Keratinocyte (primary cell): ENCODE measurements around the gene MAP4K2. TPM values are rescaled to one million over a fixed set of nuclear protein-coding genes. Genes with fewer than 3 reads are reported as not detected.

Source experiments
- DNase-seq: peaks from one replicate; pipeline ENCODE4 v3.0.0-alpha.2; 2011; ENCODE audit warnings: low read depth, missing footprints, low spot score
- FAIRE-seq: peaks from 2 replicates; lab custom pipeline; 2011; peaks lifted over from hg19 to GRCh38; lab: Jason Lieb, UNC
- H2AFZ ChIP-seq: 2 replicates; pipeline ENCODE4 v1.6.0; 2012; ENCODE audit warnings: low read length, control low read depth, inconsistent platforms; ENCODE audit not compliant: control insufficient read depth
- H3K27ac ChIP-seq: 2 replicates; pipeline ENCODE4 v1.5.1; 2011; ENCODE audit warnings: low read length; ENCODE audit not compliant: control insufficient read depth, insufficient read depth
- H3K27me3 ChIP-seq: 3 replicates; pipeline ENCODE4 v1.6.0; 2011; ENCODE audit warnings: low read length; ENCODE audit not compliant: control insufficient read depth, insufficient read depth; ENCODE audit errors: extremely low read depth
- H3K36me3 ChIP-seq, 2 experiments: 2 replicates in 1 of 2; 3 replicates in 1 of 2; pipeline ENCODE4 v1.5.1; 2011; ENCODE audit warnings: low read length in 2 of 2, mild to moderate bottlenecking in 1 of 2; ENCODE audit not compliant: control insufficient read depth in 2 of 2, insufficient read depth in 2 of 2; ENCODE audit errors: extremely low read depth in 1 of 2
- H3K4me1 ChIP-seq: 3 replicates; pipeline ENCODE4 v1.5.1; 2011; ENCODE audit warnings: low read length; ENCODE audit not compliant: control insufficient read depth, insufficient read depth; ENCODE audit errors: extremely low read depth
- H3K4me2 ChIP-seq: 3 replicates; pipeline ENCODE4 v1.6.0; 2011; ENCODE audit warnings: low read depth, low read length; ENCODE audit not compliant: control insufficient read depth, insufficient read depth; ENCODE audit errors: extremely low read depth
- H3K4me3 ChIP-seq, 3 experiments: fragments of 200-600 bp in 1 of 3; sonication (generic) in 1 of 3; 2 replicates in 2 of 3; 3 replicates in 1 of 3; pipeline ENCODE4 v1.5.1; 2011 to 2016; ENCODE audit warnings: low read length in 3 of 3, mild to moderate bottlenecking in 3 of 3, control low read depth in 2 of 3, inconsistent platforms in 1 of 3, low read depth in 1 of 3, mixed read lengths in 1 of 3, mixed run types in 1 of 3, moderate library complexity in 1 of 3; ENCODE audit not compliant: control insufficient read depth in 2 of 3, insufficient read depth in 2 of 3; ENCODE audit errors: extremely low read depth in 1 of 3
- H3K79me2 ChIP-seq: 2 replicates; pipeline ENCODE4 v1.6.0; 2012; ENCODE audit warnings: low read length; ENCODE audit not compliant: control insufficient read depth, insufficient read depth
- H3K9ac ChIP-seq: 3 replicates; pipeline ENCODE4 v1.6.0; 2011; ENCODE audit warnings: low read length; ENCODE audit not compliant: control insufficient read depth, insufficient read depth; ENCODE audit errors: extremely low read depth
- H3K9me1 ChIP-seq: 3 replicates; pipeline ENCODE4 v1.6.0; 2011; ENCODE audit warnings: low read length; ENCODE audit not compliant: control insufficient read depth, insufficient read depth; ENCODE audit errors: extremely low read depth
- H3K9me3 ChIP-seq: 2 replicates; pipeline ENCODE4 v1.5.1; 2012; ENCODE audit warnings: low read depth, low read length; ENCODE audit not compliant: control insufficient read depth
- H4K20me1 ChIP-seq: 3 replicates; pipeline ENCODE4 v1.6.0; 2011; ENCODE audit warnings: low read length; ENCODE audit not compliant: control insufficient read depth, insufficient read depth; ENCODE audit errors: extremely low read depth
- EZH2 ChIP-seq: IDR thresholded peaks from one replicate; pipeline ENCODE4 v1.6.1; 2012; ENCODE audit warnings: inconsistent platforms, mild to moderate bottlenecking, low read length, moderate library complexity
- dilution Hi-C: fragments of 300-500 bp; cut with MboI; formaldehyde crosslinking; loops from one replicate; pipeline ENCODE4 v1.7.0; 2020; ENCODE audit warnings: low sequenced_read_pairs; ENCODE audit not compliant: extremely low pct_ligation_motif_present
- polyA plus RNA-seq, 5 experiments: library from polyadenylated mRNA; depleted of rRNA in 3 of 5; stranded (reverse) in 3 of 5; stranded (forward) in 1 of 5; unstranded in 1 of 5; fragments of >200 nt; gene quantifications; 1 replicate in 1 of 5; 2 replicates in 3 of 5; 3 replicates in 1 of 5; pipeline versions ENCODE4 v1.2.1 to v1.2.3, GENCODE V29; 2011 to 2012; ENCODE audit warnings: missing spikeins in 2 of 5, low read depth in 1 of 5, low replicate concordance in 1 of 5
- TF ChIP-seq, protein P1 (sequence below), 3 experiments: IDR thresholded peaks in 1 of 3; conservative IDR thresholded peaks in 1 of 3; optimal IDR thresholded peaks in 1 of 3; 2 replicates in 2 of 3; 3 replicates in 1 of 3; pipeline versions ENCODE3 to v1.5.1; 2011; ENCODE audit warnings: low read length in 3 of 3, mild to moderate bottlenecking in 3 of 3, moderate library complexity in 2 of 3, control low read depth in 1 of 3, inconsistent platforms in 1 of 3; ENCODE audit not compliant: insufficient read depth in 2 of 3; ENCODE audit errors: extremely low read depth in 1 of 3

Gene MAP4K2
- polyA plus RNA-seq, 1 donor (not counting 4 experiments of a cell fraction or from before 2014, with no cell fraction given): 6.7 TPM

GRCh38 chr11:64786308-64786707 lies 16.7 kb downstream of the MAP4K2 start:
- no peaks in the 10 kb centered on the region for H4K20me1 ChIP-seq
- H3K4me3 ChIP-seq: no peak overlapping the region
- no peak overlapping the region for H2AFZ ChIP-seq
- DNase-seq: no peak
- H3K27me3 ChIP-seq: no peaks in the 10 kb centered on the region
- no peak overlapping the region for H3K4me2 ChIP-seq
- no peaks in the 10 kb centered on the region for H3K9me3 ChIP-seq
- no peaks in the 10 kb centered on the region for H3K9me1 ChIP-seq
- H3K27ac ChIP-seq: no peak overlapping the region
- no peak overlapping the region for H3K9ac ChIP-seq
- no peak for TF ChIP-seq EZH2
- dilution Hi-C loops: no loop called here
- no peaks in the 10 kb centered on the region for H3K4me1 ChIP-seq
- no peaks in the 10 kb centered on the region for H3K79me2 ChIP-seq
- no peak for FAIRE-seq
- peaks cover 0 to 6% of the 10 kb centered on the region in 2 experiments for H3K36me3 ChIP-seq

DNA sequence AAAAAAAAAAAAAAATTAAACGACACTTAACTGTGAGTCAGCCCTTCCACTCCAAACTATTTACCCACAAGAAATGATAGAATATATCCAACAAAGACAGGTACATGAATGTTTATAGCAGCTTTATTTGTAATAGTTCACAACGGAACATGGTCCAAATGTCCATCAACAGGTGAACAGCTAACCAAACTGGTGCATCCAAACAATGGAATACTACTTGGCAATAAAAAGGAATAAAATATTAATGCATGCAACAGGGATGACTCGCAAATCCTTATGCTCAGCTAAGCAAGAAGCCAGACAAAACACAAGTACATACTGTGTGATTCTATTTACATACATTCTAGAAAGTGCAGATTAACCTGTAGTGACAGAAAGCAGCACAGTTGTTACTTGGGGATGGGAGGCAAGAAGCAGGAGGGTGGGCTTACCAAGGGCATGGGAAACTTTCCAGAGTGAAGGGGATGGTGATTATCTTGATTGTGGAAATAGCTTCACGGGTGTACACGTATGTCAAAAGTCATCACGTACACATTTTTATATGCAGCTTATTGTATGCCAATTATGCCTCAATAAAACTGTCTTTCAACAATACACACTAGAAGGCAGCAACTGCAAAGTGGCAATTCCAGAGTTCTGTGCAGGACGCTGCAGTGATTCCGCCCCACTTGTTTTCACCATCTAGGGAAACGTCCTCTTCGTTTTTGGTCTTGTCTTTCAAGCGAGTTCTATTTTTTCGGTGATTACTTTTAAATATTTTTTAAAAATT lies 18.0 kb downstream of the MAP4K2 start:
- Histone ChIP-seq H2AFZ (no peak overlapping the region), H3K27me3 (no peaks in the 10 kb centered on the region), H3K9me1 (no peaks in the 10 kb centered on the region), H3K4me2 (no peak overlapping the region), H3K4me3 (no peak overlapping the region), H3K9ac (no peak overlapping the region), H3K27ac (no peak overlapping the region), H3K9me3 (no peaks in the 10 kb centered on the region), H3K79me2 (no peaks in the 10 kb centered on the region), H4K20me1 (no peaks in the 10 kb centered on the region), H3K4me1 (no peaks in the 10 kb centered on the region), H3K36me3 (peaks cover 0 to 3% of the 10 kb centered on the region in 2 experiments)
- FAIRE-seq (no peak), DNase-seq (no peak)
- dilution Hi-C loops: no loop called here
- TF ChIP-seq, protein P1, sequence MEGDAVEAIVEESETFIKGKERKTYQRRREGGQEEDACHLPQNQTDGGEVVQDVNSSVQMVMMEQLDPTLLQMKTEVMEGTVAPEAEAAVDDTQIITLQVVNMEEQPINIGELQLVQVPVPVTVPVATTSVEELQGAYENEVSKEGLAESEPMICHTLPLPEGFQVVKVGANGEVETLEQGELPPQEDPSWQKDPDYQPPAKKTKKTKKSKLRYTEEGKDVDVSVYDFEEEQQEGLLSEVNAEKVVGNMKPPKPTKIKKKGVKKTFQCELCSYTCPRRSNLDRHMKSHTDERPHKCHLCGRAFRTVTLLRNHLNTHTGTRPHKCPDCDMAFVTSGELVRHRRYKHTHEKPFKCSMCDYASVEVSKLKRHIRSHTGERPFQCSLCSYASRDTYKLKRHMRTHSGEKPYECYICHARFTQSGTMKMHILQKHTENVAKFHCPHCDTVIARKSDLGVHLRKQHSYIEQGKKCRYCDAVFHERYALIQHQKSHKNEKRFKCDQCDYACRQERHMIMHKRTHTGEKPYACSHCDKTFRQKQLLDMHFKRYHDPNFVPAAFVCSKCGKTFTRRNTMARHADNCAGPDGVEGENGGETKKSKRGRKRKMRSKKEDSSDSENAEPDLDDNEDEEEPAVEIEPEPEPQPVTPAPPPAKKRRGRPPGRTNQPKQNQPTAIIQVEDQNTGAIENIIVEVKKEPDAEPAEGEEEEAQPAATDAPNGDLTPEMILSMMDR (optimal IDR thresholded peaks at IDR 0.05 in 1 of 3, IDR thresholded peaks at IDR 0.05 in 1 of 3, conservative IDR thresholded peaks at IDR 0.05 in 1 of 3; ENCODE audit: extremely low read depth in 1 of 3, insufficient read depth in 2 of 3, low read length in 3 of 3): no peak
- no peak for TF ChIP-seq EZH2
